Epithelial cell of proximal tubule (primary cell): Measurements from ENCODE around the gene S1PR3. TPM values are rescaled to one million over a fixed set of nuclear protein-coding genes. Genes with fewer than 3 reads are reported as not detected.

ENCODE experiments used
- DNase-seq: peaks from one replicate; pipeline ENCODE4 v3.0.0-alpha.2; 2011; ENCODE audit warnings: low read depth
- H3K4me3 ChIP-seq: 2 replicates; pipeline ENCODE4 v1.5.1; 2011; ENCODE audit warnings: low read depth, mild to moderate bottlenecking, low read length
- CTCF ChIP-seq: conservative IDR thresholded peaks from 2 replicates; pipeline ENCODE4 v1.5.1; 2012; ENCODE audit warnings: low read depth, mild to moderate bottlenecking, low read length
- total RNA-seq: library from RNA; depleted of rRNA; stranded (reverse); fragments of >200 nt; gene quantifications from 2 replicates; pipeline ENCODE4 v1.2.3, GENCODE V29; 2015

Gene S1PR3
- total RNA-seq, 1 donor from 2014 or later = 2.6 TPM

GRCh38 chr9:89039104-89039465 lies 47.8 kb downstream of the S1PR3 start:
- H3K4me3 ChIP-seq = no peak overlapping the region
- no peak for TF ChIP-seq CTCF

GRCh38 chr9:89039664-89040063 lies 48.4 kb downstream of the S1PR3 start:
- no peak for TF ChIP-seq CTCF
- no peak for DNase-seq
- H3K4me3 ChIP-seq = no peak overlapping the region

More at GRCh38 chr9:89039104-89039465, 47.8 kb downstream of the S1PR3 start:
- no peak for DNase-seq

- TF ChIP-seq CTCF = no peak
- no peak overlapping the region for H3K4me3 ChIP-seq
- DNase-seq = no peak
These were observed 51.7 kb downstream of the S1PR3 start for GRCh38 chr9:89042984-89043383.

GRCh38 chr9:89044104-89044503 lies 52.8 kb downstream of the S1PR3 start:
- TF ChIP-seq CTCF = no peak

GRCh38 chr9:89044881-89045280 lies 53.6 kb downstream of the S1PR3 start:
- no peak for DNase-seq
- H3K4me3 ChIP-seq = no peak overlapping the region
- TF ChIP-seq CTCF = no peak

More at GRCh38 chr9:89044104-89044503, 52.8 kb downstream of the S1PR3 start:
- DNase-seq = no peak
- no peak overlapping the region for H3K4me3 ChIP-seq

GRCh38 chr9:89046832-89047231 lies 55.6 kb downstream of the S1PR3 start:
- no peak overlapping the region for H3K4me3 ChIP-seq
- TF ChIP-seq CTCF = no peak
- DNase-seq = no peak

- TF ChIP-seq CTCF = no peak
- DNase-seq = no peak
- no peak overlapping the region for H3K4me3 ChIP-seq
These were observed 56.4 kb downstream of the S1PR3 start for GRCh38 chr9:89047667-89048066.
